ENCODE measurements around the gene RUFY2.

The RUFY2 gene

GRCh38 chr10:68364101-68364886 lies 42.8 kb downstream of the RUFY2 start:
- DNase-seq (ENCODE audit: low read depth) = no peak

DNA sequence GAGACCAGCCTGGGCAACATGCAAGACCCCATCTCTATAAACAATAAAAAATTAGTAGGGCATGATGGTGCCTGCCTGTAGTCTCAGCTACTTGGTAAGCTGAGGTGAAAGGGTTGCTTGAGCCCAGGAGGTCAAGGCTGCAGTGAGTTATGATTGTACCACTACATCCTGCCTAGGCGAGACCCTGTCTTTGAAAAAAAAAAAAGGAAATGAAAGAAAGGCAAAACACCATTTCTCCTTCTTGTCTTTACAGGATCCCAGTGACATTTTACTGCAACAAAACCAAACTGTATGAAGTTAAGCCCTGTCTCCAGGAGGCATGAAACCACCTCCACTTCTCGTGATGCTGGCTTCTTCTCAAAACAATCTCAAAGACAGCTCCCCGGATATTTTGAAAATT lies 44.5 kb downstream of the RUFY2 start:
- no peak for DNase-seq (ENCODE audit: low read depth)

DNA sequence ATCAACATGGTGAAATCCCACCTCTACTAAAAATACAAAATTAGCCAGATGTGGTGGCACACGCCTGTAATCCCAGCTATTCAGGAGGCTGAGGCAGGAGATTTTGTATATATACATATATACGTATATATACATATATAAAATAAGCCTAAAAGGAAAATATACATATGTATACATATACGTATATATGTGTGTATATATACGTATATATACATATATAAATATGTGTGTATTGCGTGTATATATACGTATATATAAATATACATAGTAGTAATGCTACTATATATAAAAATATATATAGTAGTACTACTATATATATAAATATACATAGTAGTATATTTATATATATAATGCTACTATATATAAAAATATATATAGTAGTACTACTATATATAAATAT lies 47.9 kb downstream of the RUFY2 start:
- DNase-seq (ENCODE audit: low read depth) = no peak

DNA sequence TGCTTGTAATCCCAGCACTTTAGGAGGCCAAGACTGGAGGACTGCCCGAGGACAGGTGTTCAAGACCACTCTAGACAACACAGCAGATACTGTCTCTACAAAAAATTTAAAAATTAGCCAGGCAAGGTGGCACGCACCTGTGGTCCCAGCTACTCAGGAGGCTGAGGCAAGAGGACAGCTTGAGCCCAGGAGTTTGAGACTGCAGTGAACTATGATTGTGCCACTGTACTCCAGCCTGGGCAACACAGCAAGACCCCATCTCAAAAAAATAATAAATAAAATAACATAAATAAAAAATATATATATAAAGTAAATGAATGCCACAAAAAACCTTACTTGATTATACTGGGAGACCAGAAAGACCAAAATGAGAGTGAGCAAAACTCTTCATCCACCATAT lies 53.5 kb downstream of the RUFY2 start:
- no peak for DNase-seq (ENCODE audit: low read depth)

GRCh38 chr10:68348265-68348741 lies 58.8 kb downstream of the RUFY2 start:
- DNase-seq (ENCODE audit: low read depth) = peak; percentile 21

GRCh38 chr10:68346774-68347173 lies 60.3 kb downstream of the RUFY2 start:
- no peak for DNase-seq (ENCODE audit: low read depth)

DNA sequence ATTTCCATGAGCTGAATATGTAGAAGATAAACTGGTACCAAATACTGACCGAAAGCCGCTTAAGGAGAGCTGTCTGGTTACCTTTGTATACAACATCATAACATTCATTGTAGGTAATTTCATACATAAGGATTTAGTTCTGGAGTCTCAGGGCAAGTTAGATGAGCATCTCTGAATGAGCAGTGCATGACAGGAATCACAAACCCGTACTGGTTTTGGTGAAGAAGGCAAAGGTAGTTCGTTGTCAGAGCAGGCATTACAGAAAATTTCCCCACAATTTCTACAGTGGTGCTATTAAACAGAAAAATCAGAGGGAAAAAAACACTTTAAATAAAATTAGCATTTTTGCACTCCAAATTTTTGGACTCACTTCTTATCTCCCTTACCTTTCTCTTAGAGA lies 61.5 kb downstream of the RUFY2 start:
- no peak for DNase-seq (ENCODE audit: low read depth)

GRCh38 chr10:68342909-68343516 lies 64.1 kb downstream of the RUFY2 start:
- no peak for DNase-seq (ENCODE audit: low read depth)

GRCh38 chr10:68340358-68341080 lies 66.6 kb downstream of the RUFY2 start:
- DNase-seq (ENCODE audit: low read depth) = no peak

DNA sequence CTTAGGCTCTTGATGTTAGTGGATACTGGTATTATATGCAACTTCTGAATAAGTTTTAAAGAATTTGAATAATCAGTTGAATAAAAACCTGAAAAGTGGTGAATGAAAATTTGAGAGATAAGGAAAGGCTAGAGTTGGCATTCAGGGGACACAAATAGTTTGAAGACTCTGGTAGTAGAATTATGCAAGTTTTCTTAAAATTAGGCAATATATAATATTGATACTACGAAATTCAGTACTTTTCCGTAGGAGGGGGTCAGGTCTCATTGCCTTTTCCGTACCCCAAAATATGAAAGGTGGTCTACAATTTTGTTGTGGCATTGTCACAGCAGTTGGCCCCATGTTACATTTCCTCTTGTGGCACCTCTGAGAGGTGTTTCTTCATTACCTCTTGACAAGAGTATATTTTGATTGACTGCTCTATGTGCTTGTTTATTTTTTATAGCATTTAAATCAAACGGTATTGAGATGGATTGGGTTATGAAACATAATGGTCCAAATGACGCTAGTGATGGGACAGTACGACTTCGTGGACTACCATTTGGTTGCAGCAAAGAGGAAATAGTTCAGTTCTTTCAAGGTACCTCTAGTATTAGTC lies 70.2 kb downstream of the RUFY2 start:
- DNase-seq (ENCODE audit: low read depth) = no peak

DNA sequence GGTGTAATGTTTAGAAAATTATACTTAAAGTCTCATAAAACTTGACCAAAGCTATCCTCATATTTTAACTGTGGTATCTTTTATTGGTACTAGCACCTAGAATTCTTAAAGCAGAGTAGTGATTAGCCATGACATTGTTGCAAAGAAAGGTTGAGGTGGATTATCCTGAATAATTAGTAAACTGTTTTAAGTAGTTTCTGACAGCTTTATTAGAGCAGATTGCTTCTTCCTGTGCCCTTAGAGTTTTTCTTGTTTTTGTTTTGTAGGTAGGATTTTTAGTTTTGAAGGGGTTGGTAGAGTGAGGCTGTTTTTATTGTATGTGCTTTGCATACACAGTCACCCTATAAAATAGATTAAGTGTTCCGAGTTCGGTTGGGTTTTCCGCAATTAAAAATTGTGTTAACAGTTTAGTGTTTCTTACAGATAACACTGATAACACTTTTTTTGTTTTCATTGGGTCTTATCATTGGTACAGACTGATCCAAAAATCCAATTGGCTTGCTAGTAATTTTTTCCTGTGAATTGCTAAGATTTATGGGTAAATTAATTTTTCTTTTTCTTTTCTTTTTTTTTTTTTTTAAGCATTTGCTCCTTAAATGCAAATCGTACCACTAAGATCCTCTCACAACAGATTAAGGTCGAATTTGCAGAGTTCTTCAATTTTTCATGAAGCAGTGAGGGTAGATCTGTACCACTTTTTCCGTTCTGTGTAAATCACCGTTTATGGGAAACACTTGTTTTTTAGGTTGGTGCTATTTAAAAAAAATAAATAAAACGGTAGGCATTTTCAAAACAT lies 72.2 kb downstream of the RUFY2 start:
- DNase-seq (ENCODE audit: low read depth) = no peak

DNA sequence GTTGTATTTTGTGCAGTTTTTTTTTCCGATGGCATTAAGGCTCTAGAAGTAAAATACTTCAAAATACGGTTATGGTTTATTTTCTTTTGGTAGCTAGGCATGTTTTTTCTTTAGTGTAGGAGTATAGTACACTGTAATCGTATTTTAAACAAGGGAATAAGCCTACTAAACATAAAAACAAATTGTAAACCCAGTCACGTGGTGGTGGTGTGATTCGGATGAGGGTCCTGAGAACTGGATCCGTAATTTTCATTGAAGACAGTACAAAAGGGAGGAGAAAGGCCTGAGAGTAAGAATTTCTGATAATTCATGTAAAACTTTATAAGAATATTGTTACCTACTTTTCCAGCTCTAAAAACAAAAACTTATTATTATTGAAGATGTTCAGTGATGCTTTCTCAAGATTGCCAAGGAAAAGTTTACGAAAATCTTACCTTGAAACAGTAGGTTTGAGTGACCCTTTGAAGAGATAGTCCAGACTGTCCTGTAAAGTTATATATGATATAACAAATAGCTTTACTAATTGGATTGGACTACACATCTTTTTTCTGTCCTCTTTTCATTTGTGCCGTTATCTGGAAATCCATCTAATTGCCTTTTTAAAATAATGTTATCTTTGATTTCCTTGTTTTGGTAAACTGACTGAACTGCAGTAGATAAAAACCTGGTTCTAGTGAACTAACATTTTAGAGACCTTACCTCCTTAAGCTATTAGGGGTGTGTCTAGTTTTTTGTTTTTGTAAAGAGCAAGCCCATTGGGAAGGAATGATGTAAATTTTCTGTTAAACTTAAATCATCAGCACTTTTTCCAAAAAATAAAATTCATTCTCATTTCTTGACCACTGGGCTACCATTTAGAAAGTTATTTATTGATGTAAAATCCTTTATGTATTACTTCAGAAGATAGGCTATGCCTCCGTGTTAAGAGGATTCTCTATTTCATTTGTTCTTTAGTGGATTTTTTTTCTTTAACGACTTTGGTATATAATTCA lies 73.3 kb downstream of the RUFY2 start:
- DNase-seq (ENCODE audit: low read depth) = no peak

GRCh38 chr10:68333058-68333395 lies 74.0 kb downstream of the RUFY2 start:
- DNase-seq (ENCODE audit: low read depth) = no peak

DNA sequence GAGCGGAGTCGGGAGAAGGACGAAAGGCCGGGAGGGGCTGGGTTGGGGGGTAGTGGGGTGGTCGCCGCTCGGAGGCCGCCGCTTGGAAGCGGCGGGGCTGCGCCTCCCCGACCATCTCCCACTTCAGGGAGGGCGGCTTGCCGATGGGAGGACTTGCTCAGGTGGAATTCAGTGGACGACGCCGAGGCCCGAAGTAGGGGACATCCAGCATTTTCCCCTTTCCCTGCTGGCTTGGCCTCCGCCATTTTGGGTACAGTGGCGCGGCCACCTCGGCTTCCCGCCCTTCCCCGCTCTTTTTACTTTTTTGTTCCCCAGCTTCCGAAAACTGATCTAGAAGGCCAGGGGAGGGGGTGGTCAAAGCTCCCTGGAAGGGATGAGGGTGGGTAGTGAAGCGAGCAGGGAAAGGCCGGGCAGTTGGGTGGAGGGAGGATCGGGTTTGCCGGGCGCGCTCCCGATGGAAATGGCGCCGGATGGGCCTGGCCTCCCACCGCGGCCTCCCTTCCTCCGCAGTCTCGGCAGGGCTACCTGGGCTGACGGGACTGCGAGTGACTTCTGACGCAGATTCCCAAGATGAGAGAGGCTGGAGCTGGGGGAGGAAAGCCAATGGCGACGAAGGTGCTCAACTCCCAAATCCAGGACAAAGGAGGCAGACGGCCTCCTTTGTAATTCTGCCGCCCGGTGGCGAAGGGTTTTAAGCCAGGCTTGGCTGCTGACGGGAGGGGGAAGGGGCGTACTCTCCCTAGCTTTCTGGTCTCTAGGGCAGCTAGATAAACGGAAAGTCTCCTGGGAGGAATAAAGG lies 74.6 kb downstream of the RUFY2 start, which contains the start of gene PBLD:
PBLD (minus strand) TSS at position 670 of the 799 bp plus-strand sequence. CDS start 26,084 bp downstream, outside the sequence.
- DNase-seq (ENCODE audit: low read depth) = peak; percentile 27

DNA sequence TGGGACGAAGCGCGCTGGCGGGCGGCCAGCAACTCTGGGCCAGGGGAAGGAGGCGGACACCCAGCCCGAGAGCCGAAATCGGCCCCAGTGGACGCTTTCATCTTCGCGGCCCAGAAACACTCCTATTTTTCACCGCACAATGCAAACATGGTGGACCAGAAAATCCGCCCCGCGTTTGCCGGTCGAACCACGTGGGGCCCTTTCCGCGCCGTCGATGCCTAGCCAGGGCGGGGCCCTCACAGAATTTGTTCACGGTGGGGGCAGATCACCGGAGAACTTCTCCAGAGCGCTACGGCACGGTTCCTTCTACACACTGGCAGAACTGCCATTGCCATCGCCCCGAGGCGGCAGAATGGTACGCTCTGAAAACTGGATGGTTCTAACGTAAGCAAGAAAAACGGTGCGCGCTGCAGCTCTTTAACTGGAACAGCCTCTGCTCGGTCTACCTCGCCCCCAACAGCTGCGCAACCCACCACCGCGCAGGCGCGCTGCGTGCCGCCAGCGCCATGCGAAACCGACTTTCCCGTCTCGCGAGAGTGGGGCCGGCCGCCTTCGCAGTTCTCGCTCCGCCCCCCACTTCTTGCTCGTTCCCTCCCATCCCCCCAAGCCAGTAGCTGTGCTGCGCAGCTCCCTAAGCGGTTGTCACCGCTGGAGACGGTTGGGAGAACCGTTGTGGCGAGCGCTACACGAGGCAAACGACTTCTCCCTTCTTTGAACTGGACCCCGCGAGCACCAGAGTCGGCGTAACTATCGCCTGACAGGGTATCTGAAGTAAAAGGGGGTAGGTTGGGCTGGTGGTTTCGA lies 75.4 kb downstream of the RUFY2 start, which contains the start of gene HNRNPH3:
HNRNPH3 (plus strand) TSS at position 610 of the 804 bp plus-strand sequence. CDS start 5,158 bp downstream, outside the sequence.
- DNase-seq (ENCODE audit: low read depth) = peak; percentile 99

GRCh38 chr10:68330852-68331454 lies 76.1 kb downstream of the RUFY2 start:
- peak; percentile 11 for DNase-seq (ENCODE audit: low read depth)

- DNase-seq (ENCODE audit: low read depth) = no peak
Measured at GRCh38 chr10:68329506-68329861, 77.6 kb downstream of the RUFY2 start.
